IgD-negative memory B cell (primary cell): Measurements from ENCODE around the gene HCK. TPM values are rescaled to one million over a fixed set of nuclear protein-coding genes. Genes with fewer than 3 reads are reported as not detected.
A peak's percentile ranks its signal among the peaks of the same experiment; 100 is the strongest.

Experiments
- H3K27ac Mint-ChIP-seq, 3 donors: one replicate each; pipeline ENCODE4 v1.8.0; 2020 to 2022; ENCODE audit warnings: mild to moderate bottlenecking in 3 of 3, mixed read lengths in 3 of 3, moderate library complexity in 1 of 3
- H3K27me3 Mint-ChIP-seq: one replicate; pipeline ENCODE4 v1.8.0; 2021; ENCODE audit warnings: mixed read lengths
- H3K36me3 Mint-ChIP-seq: one replicate; pipeline ENCODE4 v1.8.0; 2020; ENCODE audit warnings: mild to moderate bottlenecking, mixed read lengths
- H3K4me1 Mint-ChIP-seq, 3 donors: one replicate each; pipeline ENCODE4 v1.8.0; 2020 to 2022; ENCODE audit warnings: mixed read lengths in 3 of 3, mild to moderate bottlenecking in 1 of 3
- H3K4me3 Mint-ChIP-seq, 4 donors: one replicate each; pipeline ENCODE4 v1.8.0; 2020 to 2022; ENCODE audit warnings: mild to moderate bottlenecking in 4 of 4, mixed read lengths in 4 of 4, moderate library complexity in 3 of 4
- H3K9me3 Mint-ChIP-seq, 3 donors: one replicate each; pipeline ENCODE4 v1.8.0; 2020 to 2021; ENCODE audit warnings: mixed read lengths in 3 of 3, mild to moderate bottlenecking in 1 of 3
- polyA plus RNA-seq: library from polyadenylated mRNA; unstranded; fragments of 300-500 nt; fragmentation: Illumina TruSeq; gene quantifications from one replicate; pipeline ENCODE4 v1.2.3, GENCODE V29; 2021

The HCK gene
- 52.0 TPM for polyA plus RNA-seq

GRCh38 chr20:32052090-32052777 is at the start of gene HCK:
HCK (plus strand) TSS chr20:32052242.
- Mint-ChIP-seq H3K27ac (peak within 1 kb of the TSS; percentile 78 to 96 (median 88)), H3K4me1 (peaks cover 19 to 30% (median 23%) of the 10 kb centered on the region in 3 donors), H3K36me3 (peaks cover 2% of the 10 kb centered on the region), H3K9me3 (no peaks in the 10 kb centered on the region), H3K27me3 (peaks cover 11% of the 10 kb centered on the region), H3K4me3 (peak within 1 kb of the TSS; percentile 83 to 96 (median 92))

- Mint-ChIP-seq H3K4me3 (no peak overlapping the region), H3K27me3 (peaks cover 3% of the 10 kb centered on the region), H3K36me3 (no peaks in the 10 kb centered on the region), H3K9me3 (no peaks in the 10 kb centered on the region), H3K27ac (no peak overlapping the region), H3K4me1 (no peaks in the 10 kb centered on the region)
Observed at GRCh38 chr20:32003325-32003724, 48.7 kb upstream of the HCK start.

- peaks cover 3% of the 10 kb centered on the region for H3K27me3 Mint-ChIP-seq
- H3K27ac Mint-ChIP-seq = no peak overlapping the region
- no peaks in the 10 kb centered on the region for H3K4me1 Mint-ChIP-seq
- no peak overlapping the region for H3K4me3 Mint-ChIP-seq
- no peaks in the 10 kb centered on the region for H3K36me3 Mint-ChIP-seq
- H3K9me3 Mint-ChIP-seq = no peaks in the 10 kb centered on the region
Observed at GRCh38 chr20:32004963-32005362, 47.1 kb upstream of the HCK start.

GRCh38 chr20:32006053-32006452 is 46.0 kb upstream of the HCK start:
- no peak overlapping the region for H3K4me3 Mint-ChIP-seq
- H3K9me3 Mint-ChIP-seq = no peaks in the 10 kb centered on the region
- H3K27ac Mint-ChIP-seq = no peak overlapping the region
- no peaks in the 10 kb centered on the region for H3K4me1 Mint-ChIP-seq
- no peaks in the 10 kb centered on the region for H3K36me3 Mint-ChIP-seq
- peaks cover 3% of the 10 kb centered on the region for H3K27me3 Mint-ChIP-seq

GRCh38 chr20:32006841-32007786 is 44.9 kb upstream of the HCK start:
- H3K27ac Mint-ChIP-seq = no peak overlapping the region
- no peak overlapping the region for H3K4me3 Mint-ChIP-seq
- peaks cover 3% of the 10 kb centered on the region for H3K27me3 Mint-ChIP-seq
- H3K36me3 Mint-ChIP-seq = no peaks in the 10 kb centered on the region
- H3K9me3 Mint-ChIP-seq = no peaks in the 10 kb centered on the region
- H3K4me1 Mint-ChIP-seq = no peaks in the 10 kb centered on the region

GRCh38 chr20:32007787-32008616 is 44.0 kb upstream of the HCK start:
- H3K27me3 Mint-ChIP-seq = no peaks in the 10 kb centered on the region
- no peaks in the 10 kb centered on the region for H3K36me3 Mint-ChIP-seq
- no peak overlapping the region for H3K4me3 Mint-ChIP-seq
- no peaks in the 10 kb centered on the region for H3K4me1 Mint-ChIP-seq
- H3K27ac Mint-ChIP-seq = no peak overlapping the region
- H3K9me3 Mint-ChIP-seq = no peaks in the 10 kb centered on the region

GRCh38 chr20:32009564-32009963 is 42.5 kb upstream of the HCK start:
- no peaks in the 10 kb centered on the region for H3K9me3 Mint-ChIP-seq
- no peaks in the 10 kb centered on the region for H3K4me1 Mint-ChIP-seq
- H3K4me3 Mint-ChIP-seq = no peak overlapping the region
- H3K27me3 Mint-ChIP-seq = no peaks in the 10 kb centered on the region
- no peak overlapping the region for H3K27ac Mint-ChIP-seq
- H3K36me3 Mint-ChIP-seq = no peaks in the 10 kb centered on the region

GRCh38 chr20:32010101-32010500 is 41.9 kb upstream of the HCK start, which contains the start of gene CCM2L:
CCM2L (plus strand) TSS chr20:32010438; CDS start chr20:32010455, 17 bp downstream.
- no peaks in the 10 kb centered on the region for H3K9me3 Mint-ChIP-seq
- H3K27me3 Mint-ChIP-seq = peaks cover 2% of the 10 kb centered on the region
- H3K36me3 Mint-ChIP-seq = no peaks in the 10 kb centered on the region

GRCh38 chr20:32010666-32011065 is 41.4 kb upstream of the HCK start:
- H3K36me3 Mint-ChIP-seq = no peaks in the 10 kb centered on the region
- peaks cover 6% of the 10 kb centered on the region for H3K27me3 Mint-ChIP-seq
- H3K4me3 Mint-ChIP-seq = no peak overlapping the region
- no peaks in the 10 kb centered on the region for H3K4me1 Mint-ChIP-seq
- H3K27ac Mint-ChIP-seq = peak overlapping the region in 1 of 3 donors; percentile 39
- no peaks in the 10 kb centered on the region for H3K9me3 Mint-ChIP-seq

More at GRCh38 chr20:32010101-32010500, 41.9 kb upstream of the HCK start, which contains the start of gene CCM2L:
- Mint-ChIP-seq H3K27ac (peak within 1 kb of the TSS in 1 of 3 donors; percentile 39), H3K4me1 (no peaks in the 10 kb centered on the region), H3K4me3 (no peak within 1 kb of the TSS)

GRCh38 chr20:32012159-32012688 is 39.8 kb upstream of the HCK start:
- H3K27ac Mint-ChIP-seq = no peak overlapping the region
- H3K27me3 Mint-ChIP-seq = peaks cover 14% of the 10 kb centered on the region
- H3K36me3 Mint-ChIP-seq = peaks cover 2% of the 10 kb centered on the region
- H3K4me3 Mint-ChIP-seq = no peak overlapping the region
- H3K4me1 Mint-ChIP-seq = peaks cover 0 to 2% (median 0%) of the 10 kb centered on the region in 3 donors
- no peaks in the 10 kb centered on the region for H3K9me3 Mint-ChIP-seq

- H3K4me1 Mint-ChIP-seq = peaks cover 1 to 7% (median 6%) of the 10 kb centered on the region in 3 donors
- H3K9me3 Mint-ChIP-seq = no peaks in the 10 kb centered on the region
- H3K27me3 Mint-ChIP-seq = peaks cover 18% of the 10 kb centered on the region
- H3K27ac Mint-ChIP-seq = no peak overlapping the region
- no peak overlapping the region for H3K4me3 Mint-ChIP-seq
- H3K36me3 Mint-ChIP-seq = peaks cover 2% of the 10 kb centered on the region
Observed at GRCh38 chr20:32013326-32013725, 38.7 kb upstream of the HCK start.

GRCh38 chr20:32017711-32018251 is 34.3 kb upstream of the HCK start:
- Mint-ChIP-seq H3K4me3 (peak overlapping the region in 3 of 4 donors; percentile 9 to 90 (median 84)), H3K27ac (peak overlapping the region in 1 of 3 donors; percentile 20), H3K36me3 (peaks cover 2% of the 10 kb centered on the region), H3K27me3 (peaks cover 49% of the 10 kb centered on the region), H3K9me3 (no peaks in the 10 kb centered on the region), H3K4me1 (peaks cover 11 to 12% (median 11%) of the 10 kb centered on the region in 3 donors)

GRCh38 chr20:32018269-32019155 is 33.5 kb upstream of the HCK start:
- Mint-ChIP-seq H3K9me3 (no peaks in the 10 kb centered on the region), H3K4me1 (peaks cover 11 to 12% (median 11%) of the 10 kb centered on the region in 3 donors), H3K4me3 (peak overlapping the region; percentile 9 to 95 (median 81)), H3K27ac (peak overlapping the region in 1 of 3 donors; percentile 20), H3K27me3 (peaks cover 57% of the 10 kb centered on the region), H3K36me3 (peaks cover 2% of the 10 kb centered on the region)
